Endodermal cell (in vitro differentiated cells): ENCODE results near the gene ZNF611. TPM values are rescaled to one million over a fixed set of nuclear protein-coding genes. Genes with fewer than 3 reads are reported as not detected.
A peak's percentile ranks its signal among the peaks of the same experiment; 100 is the strongest.
"Not testable (repeated sequence)": the region's sequence is repeated elsewhere in the genome, so short reads cannot be mapped to it uniquely, and the experiment has no call there.

Experiments used
- DNase-seq: peaks from one replicate; pipeline ENCODE4 v3.0.0-alpha.2; 2017
- H3K27ac ChIP-seq: 2 replicates; pipeline ENCODE4 v1.5.1; 2013; ENCODE audit warnings: mild to moderate bottlenecking, low read depth, low read length, moderate library complexity
- H3K27me3 ChIP-seq: 2 replicates; pipeline ENCODE4 v1.6.1; 2013; ENCODE audit warnings: mild to moderate bottlenecking, low read length, moderate library complexity; ENCODE audit not compliant: insufficient read depth, control insufficient read depth, poor library complexity, severe bottlenecking
- H3K36me3 ChIP-seq: 2 replicates; pipeline ENCODE4 v1.7.0; 2013; ENCODE audit warnings: mild to moderate bottlenecking, low read length, moderate library complexity; ENCODE audit not compliant: control insufficient read depth, insufficient read depth
- H3K4me1 ChIP-seq: one replicate; pipeline ENCODE4 v1.7.0; 2013; ENCODE audit warnings: low read length; ENCODE audit not compliant: control insufficient read depth, insufficient read depth
- H3K4me3 ChIP-seq: 2 replicates; pipeline ENCODE4 v1.5.1; 2013; ENCODE audit warnings: mild to moderate bottlenecking, low read length, moderate library complexity
- H3K9ac ChIP-seq: 2 replicates; pipeline ENCODE4 v1.6.1; 2013; ENCODE audit warnings: mild to moderate bottlenecking, low read length, moderate library complexity; ENCODE audit not compliant: poor library complexity, severe bottlenecking; ENCODE audit errors: extremely low read depth
- H3K9me3 ChIP-seq: 2 replicates; pipeline ENCODE4 v1.6.1; 2013; ENCODE audit warnings: mild to moderate bottlenecking, low read length, moderate library complexity; ENCODE audit not compliant: control insufficient read depth
- H3K27ac Mint-ChIP-seq: 2 replicates; pipeline ENCODE4 v1.8.0; 2020; ENCODE audit warnings: mixed read lengths
- H3K27me3 Mint-ChIP-seq: 2 replicates; pipeline ENCODE4 v1.8.0; 2021; ENCODE audit warnings: mild to moderate bottlenecking, mixed read lengths; ENCODE audit not compliant: insufficient read depth
- H3K36me3 Mint-ChIP-seq: 2 replicates; pipeline ENCODE4 v1.8.0; 2020; ENCODE audit warnings: low read depth, mixed read lengths
- H3K4me1 Mint-ChIP-seq: 2 replicates; pipeline ENCODE4 v1.8.0; 2020; ENCODE audit warnings: mixed read lengths
- H3K4me3 Mint-ChIP-seq: 2 replicates; pipeline ENCODE4 v1.8.0; 2020; ENCODE audit warnings: mild to moderate bottlenecking, moderate library complexity, mixed read lengths
- H3K9me3 Mint-ChIP-seq: 2 replicates; pipeline ENCODE4 v1.8.0; 2020; ENCODE audit warnings: mild to moderate bottlenecking, mixed read lengths
- WGBS, 2 experiments: methylation state at CpG; one replicate each; pipeline versions ENCODE4 v1.1.5 to v1.1.7; 2013; ENCODE audit warnings: missing lambda C conversion rate in 2 of 2, mixed read lengths in 1 of 2; ENCODE audit not compliant: insufficient coverage in 1 of 2, insufficient read length in 1 of 2; 5-methylcytosine and 5-hydroxymethylcytosine counted together
- total RNA-seq, 2 donors: library from RNA; stranded (reverse); fragmentation: NEBNext Ultra II Directional in 1 of 2; extraction: Animal tissue kit (Norgen Biotek cat#: 25700) in 1 of 2; gene quantifications; 2 replicates in 1 of 2; 3 replicates in 1 of 2; pipeline ENCODE4 v1.2.1, GENCODE V29; 2021
- TF ChIP-seq, protein P1 (sequence below): fragments of 200-600 bp; sonication (generic); conservative IDR thresholded peaks from 2 replicates; pipeline ENCODE4 v1.5.0; 2021; ENCODE audit warnings: antibody characterized with exemption, mild to moderate bottlenecking

The ZNF611 gene
- total RNA-seq, 2 donors from 2014 or later: 96.9 to 136 TPM

DNA sequence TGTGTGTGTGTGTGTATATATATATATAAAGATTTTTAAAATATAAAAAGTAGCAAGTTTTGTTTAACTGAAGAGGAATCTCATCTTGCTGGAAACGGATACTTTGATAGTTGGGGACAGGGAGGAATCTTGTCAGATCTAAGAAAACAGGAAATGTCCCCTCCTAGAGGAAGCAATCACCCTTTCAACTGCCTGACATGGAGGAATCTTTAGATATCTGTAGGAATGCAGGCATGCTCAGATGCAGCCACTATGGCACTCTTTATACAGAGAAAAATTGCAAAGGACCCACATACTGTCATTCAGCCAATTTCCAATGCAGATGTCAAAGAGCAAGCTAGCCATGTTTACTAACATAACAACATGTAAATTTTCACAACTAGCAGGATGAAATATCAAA is 38.8 kb downstream of the ZNF611 start:
- TF ChIP-seq, protein P1, sequence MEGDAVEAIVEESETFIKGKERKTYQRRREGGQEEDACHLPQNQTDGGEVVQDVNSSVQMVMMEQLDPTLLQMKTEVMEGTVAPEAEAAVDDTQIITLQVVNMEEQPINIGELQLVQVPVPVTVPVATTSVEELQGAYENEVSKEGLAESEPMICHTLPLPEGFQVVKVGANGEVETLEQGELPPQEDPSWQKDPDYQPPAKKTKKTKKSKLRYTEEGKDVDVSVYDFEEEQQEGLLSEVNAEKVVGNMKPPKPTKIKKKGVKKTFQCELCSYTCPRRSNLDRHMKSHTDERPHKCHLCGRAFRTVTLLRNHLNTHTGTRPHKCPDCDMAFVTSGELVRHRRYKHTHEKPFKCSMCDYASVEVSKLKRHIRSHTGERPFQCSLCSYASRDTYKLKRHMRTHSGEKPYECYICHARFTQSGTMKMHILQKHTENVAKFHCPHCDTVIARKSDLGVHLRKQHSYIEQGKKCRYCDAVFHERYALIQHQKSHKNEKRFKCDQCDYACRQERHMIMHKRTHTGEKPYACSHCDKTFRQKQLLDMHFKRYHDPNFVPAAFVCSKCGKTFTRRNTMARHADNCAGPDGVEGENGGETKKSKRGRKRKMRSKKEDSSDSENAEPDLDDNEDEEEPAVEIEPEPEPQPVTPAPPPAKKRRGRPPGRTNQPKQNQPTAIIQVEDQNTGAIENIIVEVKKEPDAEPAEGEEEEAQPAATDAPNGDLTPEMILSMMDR: peak; percentile 47
- Histone ChIP-seq H3K9ac (no peak overlapping the region), H3K27ac (no peak overlapping the region), H3K4me3 (no peak overlapping the region), H3K9me3 (peaks cover 12% of the 10 kb centered on the region), H3K36me3 (no peaks in the 10 kb centered on the region), H3K4me1 (peaks cover 12% of the 10 kb centered on the region), H3K27me3 (no peaks in the 10 kb centered on the region)
- DNase-seq: no peak
- no peak overlapping the region for H3K4me3 Mint-ChIP-seq
- peaks cover 23% of the 10 kb centered on the region for H3K4me1 Mint-ChIP-seq
- H3K9me3 Mint-ChIP-seq: peaks cover 12% of the 10 kb centered on the region
- no peak overlapping the region for H3K27ac Mint-ChIP-seq
- no peaks in the 10 kb centered on the region for H3K27me3 Mint-ChIP-seq
- peaks cover 12% of the 10 kb centered on the region for H3K36me3 Mint-ChIP-seq
- WGBS, 2 experiments: 80 to 82% methylated on average over 1 of the region's 1 CpG

DNA sequence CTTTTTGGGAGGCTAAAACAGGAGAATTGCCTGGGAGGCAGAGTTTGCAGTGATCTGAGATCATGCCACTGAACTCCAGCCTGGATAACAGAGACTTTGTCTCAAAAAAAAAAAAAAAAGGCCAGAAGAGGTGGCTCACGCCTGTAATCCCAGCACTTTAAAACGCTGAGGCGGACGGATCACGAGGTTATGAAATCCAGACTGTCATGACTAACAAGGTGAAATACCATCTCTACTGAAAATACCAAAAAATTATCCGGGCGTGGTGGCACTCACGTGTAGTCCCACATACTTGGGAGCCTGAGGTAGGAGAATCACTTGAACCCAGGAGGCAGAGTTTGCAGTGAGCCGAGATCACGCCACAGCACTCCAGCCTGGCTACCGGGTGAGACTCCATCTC is 39.9 kb downstream of the ZNF611 start:
- no peak overlapping the region for H3K4me3 ChIP-seq
- no peaks in the 10 kb centered on the region for H3K36me3 ChIP-seq
- H3K9me3 ChIP-seq: peaks cover 12% of the 10 kb centered on the region
- TF ChIP-seq, protein P1: no peak
- H3K27ac ChIP-seq: no peak overlapping the region
- WGBS, 2 experiments: 81 to 88% methylated on average over 8 to 11 of the region's 11 CpGs
- no peak overlapping the region for H3K4me3 Mint-ChIP-seq
- H3K27me3 Mint-ChIP-seq: no peaks in the 10 kb centered on the region
- H3K4me1 ChIP-seq: peaks cover 12% of the 10 kb centered on the region
- H3K27me3 ChIP-seq: no peaks in the 10 kb centered on the region
- peaks cover 12% of the 10 kb centered on the region for H3K9me3 Mint-ChIP-seq
- no peak overlapping the region for H3K27ac Mint-ChIP-seq
- H3K4me1 Mint-ChIP-seq: peaks cover 23% of the 10 kb centered on the region
- no peak for DNase-seq
- H3K9ac ChIP-seq: no peak overlapping the region
- H3K36me3 Mint-ChIP-seq: peaks cover 9% of the 10 kb centered on the region

DNA sequence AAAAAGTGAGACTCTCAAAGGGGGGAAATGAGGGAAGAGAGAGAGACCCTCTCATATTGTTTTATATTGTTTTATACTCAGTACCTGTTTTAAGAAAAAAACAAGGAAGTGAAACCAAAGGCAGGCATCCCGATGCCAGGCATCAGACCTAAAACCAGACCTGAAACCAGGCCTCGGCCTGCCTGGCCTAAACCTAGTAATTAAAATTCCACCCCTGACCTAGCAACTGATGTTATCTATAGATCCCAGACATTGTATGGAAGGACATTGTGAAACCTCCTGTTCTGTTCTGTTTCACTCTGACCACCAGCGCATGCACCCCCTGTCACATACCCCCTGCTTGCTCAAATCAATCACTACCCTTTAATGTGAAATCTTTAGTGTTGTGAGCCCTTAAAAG is 40.6 kb downstream of the ZNF611 start:
- not testable (repeated sequence) for H3K36me3 Mint-ChIP-seq, H3K27ac Mint-ChIP-seq, H3K4me3 Mint-ChIP-seq, H3K36me3 ChIP-seq, H3K27me3 ChIP-seq, H3K9ac ChIP-seq, H3K27me3 Mint-ChIP-seq, DNase-seq, H3K27ac ChIP-seq, H3K4me3 ChIP-seq
- peaks cover 12% of the 10 kb centered on the region for H3K9me3 ChIP-seq
- Mint-ChIP-seq H3K4me1 (peaks cover 27% of the 10 kb centered on the region), H3K9me3 (peaks cover 12% of the 10 kb centered on the region)
- H3K4me1 ChIP-seq: peaks cover 12% of the 10 kb centered on the region
- WGBS, 2 experiments: 50 to 64% methylated on average over 2 to 3 of the region's 3 CpGs

DNA sequence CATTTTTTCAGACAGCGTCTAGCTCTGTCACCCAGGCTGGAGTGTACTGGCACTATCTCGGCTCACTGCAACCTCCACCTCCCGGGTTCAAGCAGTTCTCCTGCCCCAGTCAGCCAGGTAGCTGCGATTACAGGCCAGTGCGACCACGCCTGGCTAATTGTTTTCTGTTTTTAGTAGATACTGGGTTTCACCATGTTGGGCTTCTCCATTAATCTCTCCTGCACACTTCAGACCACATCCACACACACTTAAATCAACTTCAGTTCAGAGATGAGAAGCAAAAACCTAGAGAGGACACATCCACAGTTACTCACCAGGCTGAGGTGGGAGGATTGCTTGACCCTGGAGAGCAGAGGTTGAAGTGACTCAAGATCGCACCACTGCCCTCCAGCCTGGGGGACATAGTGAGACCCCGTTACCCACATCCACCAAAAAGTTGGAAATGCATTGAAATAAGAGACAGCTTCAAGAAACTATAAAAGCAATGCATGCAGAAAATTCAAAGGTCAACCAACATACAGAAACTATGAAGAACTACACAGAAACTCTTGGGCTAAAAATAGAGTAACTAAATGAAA is 42.3 kb downstream of the ZNF611 start:
- Histone ChIP-seq H3K4me1 (peaks cover 9% of the 10 kb centered on the region), H3K4me3 (no peak overlapping the region), H3K27ac (no peak overlapping the region), H3K36me3 (no peaks in the 10 kb centered on the region), H3K9me3 (peaks cover 12% of the 10 kb centered on the region), H3K9ac (no peak overlapping the region), H3K27me3 (no peaks in the 10 kb centered on the region)
- TF ChIP-seq, protein P1: no peak
- Mint-ChIP-seq H3K9me3 (peaks cover 12% of the 10 kb centered on the region), H3K4me1 (peaks cover 28% of the 10 kb centered on the region), H3K27ac (no peak overlapping the region), H3K27me3 (no peaks in the 10 kb centered on the region), H3K4me3 (no peak overlapping the region), H3K36me3 (peaks cover 15% of the 10 kb centered on the region)
- DNase-seq: no peak
- 63 to 78% methylated on average over 5 to 8 of the region's 8 CpGs for WGBS, 2 experiments
